ENCODE results near the gene DNAH8.

DNA sequence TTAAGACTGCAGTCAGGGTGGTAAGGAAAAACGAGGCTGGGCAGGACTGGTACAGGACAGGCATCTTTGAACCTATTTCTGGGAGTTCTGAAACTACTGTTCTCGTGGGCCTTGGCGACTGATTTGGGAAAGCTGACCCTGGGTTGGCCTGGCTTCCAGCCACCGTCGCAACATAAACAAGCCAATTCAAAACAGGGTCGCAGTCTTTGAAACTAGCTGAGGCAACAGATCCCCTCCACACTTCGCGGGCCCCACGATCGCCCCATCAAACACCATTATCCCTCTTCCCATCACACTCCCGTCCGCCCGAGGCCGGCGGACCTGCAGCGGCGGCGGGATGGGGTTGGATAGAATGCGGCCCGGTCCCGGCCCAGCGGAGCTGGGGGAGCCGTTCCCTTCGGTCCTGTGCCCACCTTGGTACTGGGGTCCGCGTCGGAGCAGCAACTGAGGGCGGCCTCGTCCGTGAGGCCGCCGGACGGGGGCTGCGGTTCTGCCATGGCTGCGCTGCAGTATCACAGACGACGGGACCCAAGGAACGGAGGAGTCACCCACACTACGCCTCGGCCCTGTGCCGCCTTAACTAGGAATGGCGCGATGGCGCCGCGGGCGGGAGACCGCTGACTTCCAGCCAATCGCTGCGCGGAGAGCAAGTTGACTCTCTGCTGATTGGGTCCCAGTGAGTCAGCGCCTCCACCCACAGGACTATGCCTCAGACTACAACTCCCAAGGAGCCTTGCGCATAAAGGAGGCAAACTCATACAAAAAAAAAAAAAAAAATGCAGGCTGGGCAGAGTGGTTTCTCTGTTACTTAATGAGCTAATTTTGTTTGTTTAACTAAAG is 12.3 kb upstream of the DNAH8 start, which contains the start of gene GLO1:
- TF ChIP-seq, protein P1, sequence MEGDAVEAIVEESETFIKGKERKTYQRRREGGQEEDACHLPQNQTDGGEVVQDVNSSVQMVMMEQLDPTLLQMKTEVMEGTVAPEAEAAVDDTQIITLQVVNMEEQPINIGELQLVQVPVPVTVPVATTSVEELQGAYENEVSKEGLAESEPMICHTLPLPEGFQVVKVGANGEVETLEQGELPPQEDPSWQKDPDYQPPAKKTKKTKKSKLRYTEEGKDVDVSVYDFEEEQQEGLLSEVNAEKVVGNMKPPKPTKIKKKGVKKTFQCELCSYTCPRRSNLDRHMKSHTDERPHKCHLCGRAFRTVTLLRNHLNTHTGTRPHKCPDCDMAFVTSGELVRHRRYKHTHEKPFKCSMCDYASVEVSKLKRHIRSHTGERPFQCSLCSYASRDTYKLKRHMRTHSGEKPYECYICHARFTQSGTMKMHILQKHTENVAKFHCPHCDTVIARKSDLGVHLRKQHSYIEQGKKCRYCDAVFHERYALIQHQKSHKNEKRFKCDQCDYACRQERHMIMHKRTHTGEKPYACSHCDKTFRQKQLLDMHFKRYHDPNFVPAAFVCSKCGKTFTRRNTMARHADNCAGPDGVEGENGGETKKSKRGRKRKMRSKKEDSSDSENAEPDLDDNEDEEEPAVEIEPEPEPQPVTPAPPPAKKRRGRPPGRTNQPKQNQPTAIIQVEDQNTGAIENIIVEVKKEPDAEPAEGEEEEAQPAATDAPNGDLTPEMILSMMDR (IDR thresholded peaks at IDR 0.05; ENCODE audit: poor library complexity), result no peak
- TF ChIP-seq EZH2 (IDR thresholded peaks at IDR 0.05; ENCODE audit: borderline replicate concordance), result no peak
